NCI-H510A (cell line): ENCODE measurements around the gene MYO7B.

Experiments
- DNase-seq: peaks from one replicate; lab custom pipeline; 2025; lab: John Stamatoyannopoulos, UW

MYO7B gene

DNA sequence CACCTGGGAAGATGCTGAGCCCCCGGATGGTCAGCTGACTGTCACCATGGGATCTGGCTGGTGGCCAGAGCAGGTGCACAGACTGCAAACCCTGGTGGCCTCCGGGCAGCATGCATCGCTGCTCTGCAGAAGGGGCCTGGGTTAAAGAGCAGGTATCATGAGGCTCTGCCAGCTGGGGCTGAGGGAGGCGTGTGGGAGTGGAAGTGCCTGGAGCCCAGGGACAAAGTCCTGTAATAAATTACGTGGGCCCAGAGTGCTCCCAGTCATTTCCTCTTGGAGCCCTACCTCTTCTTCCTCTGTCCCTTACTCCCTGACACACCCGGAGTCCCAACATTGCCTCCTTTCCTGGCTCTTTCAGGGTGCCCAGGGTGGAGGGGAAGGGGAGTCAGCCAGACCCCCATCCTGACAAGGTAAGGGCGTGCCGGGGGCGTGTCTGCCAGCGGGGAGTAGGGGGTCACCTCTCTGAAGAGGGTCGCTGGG, at the start of gene MYO7B:
MYO7B (plus strand) TSS at position 262 of the 480 bp plus-strand sequence. CDS start 24,040 bp downstream, outside the sequence.
- peak; percentile 20 for DNase-seq

DNA sequence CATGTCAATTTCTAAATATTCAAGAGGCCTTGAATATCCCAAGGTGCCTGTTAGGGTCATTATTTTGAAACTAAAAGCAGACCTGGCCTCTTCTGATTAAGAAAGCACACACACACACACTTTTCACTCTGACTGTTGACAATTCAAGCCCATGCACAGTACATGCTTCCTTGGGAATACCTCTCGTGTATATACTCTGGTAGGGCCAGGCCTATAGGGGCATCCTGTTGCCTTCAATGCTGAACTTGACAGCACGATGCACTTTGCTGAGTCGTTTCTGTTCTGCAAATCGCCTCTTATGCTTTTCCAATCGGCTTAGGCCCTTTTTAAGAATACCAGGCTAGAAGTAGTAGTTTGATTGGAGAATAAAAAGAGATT, 49.8 kb upstream of the MYO7B start:
- no peak for DNase-seq

GRCh38 chr2:127486247-127487058, 49.0 kb upstream of the MYO7B start:
- DNase-seq, result no peak

DNA sequence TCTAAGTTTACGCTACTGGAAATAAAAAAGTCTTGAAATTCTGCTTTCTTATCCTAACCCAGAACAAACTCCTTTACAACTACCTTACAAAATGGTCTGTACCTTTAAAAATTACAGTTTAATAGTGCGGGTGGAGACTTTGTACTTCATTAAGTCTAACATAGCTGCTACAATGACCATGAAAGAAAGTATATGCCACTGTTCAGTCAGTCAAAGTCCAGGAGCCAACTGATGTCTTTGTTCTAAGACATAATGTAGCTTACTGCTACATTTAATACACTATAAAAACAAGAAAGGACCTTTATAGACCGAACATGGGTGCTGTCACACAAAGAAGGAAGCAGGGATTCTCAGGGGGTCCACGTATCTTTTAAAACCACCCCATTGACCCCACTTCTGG, 45.2 kb upstream of the MYO7B start:
- no peak for DNase-seq

- DNase-seq, result no peak
Measured at GRCh38 chr2:127498386-127498785, 37.1 kb upstream of the MYO7B start.

DNA sequence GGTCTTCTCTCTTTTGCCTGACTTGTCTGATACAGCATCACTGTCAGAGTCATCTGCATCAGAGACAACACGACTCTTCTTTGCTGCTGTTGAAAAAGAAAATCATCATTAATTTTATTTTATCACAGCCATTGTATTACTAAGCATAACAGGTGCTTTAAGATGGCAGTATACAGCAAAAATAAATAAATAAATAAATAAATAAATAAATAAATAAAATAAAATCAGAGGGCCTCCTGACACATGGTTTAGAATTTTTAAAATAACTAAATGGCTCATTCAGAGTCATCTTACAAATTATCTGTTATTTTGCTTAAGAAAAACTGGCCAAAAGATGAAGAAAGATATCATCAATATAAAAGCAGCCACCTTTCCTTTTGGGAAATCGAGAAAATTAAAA, 32.0 kb upstream of the MYO7B start:
- no peak for DNase-seq

- DNase-seq, result no peak
Measured at GRCh38 chr2:127504552-127505430, 30.7 kb upstream of the MYO7B start.

DNA sequence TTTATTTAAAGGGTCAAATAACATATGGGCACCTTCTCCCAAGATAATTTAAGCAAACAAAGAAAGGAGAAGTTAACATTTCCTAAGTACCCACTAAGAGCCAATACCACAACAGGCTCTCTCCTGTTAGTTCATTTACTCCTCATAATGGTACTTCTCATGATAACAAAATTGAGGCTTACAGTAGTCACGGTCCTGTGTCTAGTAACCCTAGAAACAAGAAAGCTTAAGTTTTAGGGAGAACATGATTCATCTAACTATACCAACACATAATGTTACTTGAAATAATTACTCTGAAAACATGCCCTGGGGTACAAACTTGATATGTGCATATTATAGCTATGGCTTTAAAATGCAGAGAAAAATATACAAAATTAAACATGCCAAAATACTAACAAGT, 29.0 kb upstream of the MYO7B start:
- no peak for DNase-seq

DNA sequence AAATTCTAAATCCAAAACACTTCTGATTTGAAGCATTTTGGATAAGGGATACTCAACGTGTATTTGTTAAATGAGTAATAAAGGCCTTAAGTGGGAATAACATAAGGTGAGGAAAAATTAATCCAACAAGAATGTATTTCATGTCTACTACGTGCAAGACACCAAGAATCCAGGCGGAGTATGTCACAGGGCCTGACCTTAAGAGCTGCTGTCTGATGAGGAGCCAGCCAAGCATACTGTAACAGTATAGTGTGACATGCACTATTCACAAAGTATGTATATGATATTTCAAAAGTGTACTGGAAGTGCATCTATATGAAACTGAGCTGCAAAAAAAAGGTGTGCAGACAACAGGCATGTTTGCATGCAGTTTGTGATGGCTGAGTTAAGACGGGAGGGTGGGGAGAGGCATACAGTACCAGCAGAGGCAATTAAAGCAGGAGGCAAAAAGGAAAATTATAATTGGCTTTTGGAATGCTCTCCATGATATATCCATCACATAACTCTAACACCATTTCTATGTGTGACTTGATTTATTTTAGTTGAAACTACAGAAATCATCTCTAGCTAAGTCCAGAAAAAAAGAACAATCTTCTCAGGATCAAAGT, 27.4 kb upstream of the MYO7B start:
- DNase-seq, result no peak

- DNase-seq, result no peak
Measured at GRCh38 chr2:127508631-127509034, 26.9 kb upstream of the MYO7B start.

- no peak for DNase-seq
Measured at GRCh38 chr2:127510073-127510472, 25.4 kb upstream of the MYO7B start.

DNA sequence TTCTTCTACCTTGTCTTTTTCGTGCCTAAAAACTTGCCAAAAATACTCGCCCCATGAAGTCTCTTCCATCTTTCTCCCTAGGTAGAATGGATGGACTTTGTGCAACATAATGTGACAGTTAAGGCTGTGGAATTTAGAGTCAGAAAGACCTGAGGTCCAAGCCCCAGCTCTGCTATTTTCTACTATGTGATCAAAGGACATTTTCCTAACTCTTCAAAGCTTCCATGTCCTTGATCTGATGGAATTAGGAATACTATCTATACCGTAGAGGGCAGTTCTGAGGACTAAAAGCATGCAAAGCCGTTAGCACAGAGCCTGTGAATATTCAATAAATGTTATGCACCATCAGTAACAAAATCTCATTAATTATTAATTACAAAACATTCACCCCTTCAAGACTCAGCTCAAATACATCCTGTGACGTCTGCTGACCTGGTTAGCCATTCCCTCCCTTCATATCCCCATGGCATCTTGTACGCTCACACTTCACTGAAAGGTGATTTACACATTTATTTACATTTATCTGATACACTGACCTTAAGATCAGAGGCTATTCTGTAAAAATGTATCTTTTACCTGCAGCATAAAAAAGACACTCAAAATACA, 24.3 kb upstream of the MYO7B start:
- DNase-seq, result no peak

GRCh38 chr2:127511917-127512316, 23.6 kb upstream of the MYO7B start:
- DNase-seq, result no peak

DNA sequence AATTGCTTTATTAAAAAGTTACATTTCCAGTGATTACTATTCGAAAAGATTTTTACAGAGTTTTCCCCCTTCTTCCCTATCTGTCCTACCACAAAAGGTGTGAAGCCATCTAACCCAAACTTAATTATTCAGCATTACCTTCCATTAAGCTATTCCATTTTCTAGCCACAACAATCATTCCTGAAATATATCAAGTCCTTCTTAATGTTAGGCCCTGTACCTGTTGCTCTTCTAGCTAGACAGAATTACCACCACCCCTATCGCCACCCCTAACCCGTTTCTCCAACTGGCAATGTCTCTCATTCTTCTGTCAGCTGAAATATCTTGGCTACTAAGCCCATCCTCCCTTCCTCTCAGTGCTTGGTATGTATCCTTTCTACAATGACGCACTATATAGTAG, 23.1 kb upstream of the MYO7B start:
- DNase-seq, result no peak

DNA sequence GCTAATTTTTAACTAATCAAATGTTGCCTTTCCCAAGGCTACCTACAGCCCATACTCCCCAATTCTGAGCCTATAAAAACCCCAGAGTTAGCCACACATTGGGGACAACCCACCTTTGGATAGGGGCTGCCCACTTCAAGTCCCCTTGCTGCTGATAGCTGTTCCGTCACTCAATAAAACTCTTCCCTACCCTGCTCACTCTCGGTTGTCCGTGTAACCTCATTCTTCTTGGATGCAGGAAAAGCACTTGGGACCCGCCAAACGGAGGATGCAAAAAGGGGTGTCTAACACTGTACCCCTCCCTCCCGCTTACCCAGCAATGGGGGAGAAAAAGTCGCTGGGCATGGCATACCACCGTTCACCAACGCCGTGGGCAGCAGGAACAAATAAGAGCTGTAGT, 21.4 kb upstream of the MYO7B start:
- no peak for DNase-seq

DNA sequence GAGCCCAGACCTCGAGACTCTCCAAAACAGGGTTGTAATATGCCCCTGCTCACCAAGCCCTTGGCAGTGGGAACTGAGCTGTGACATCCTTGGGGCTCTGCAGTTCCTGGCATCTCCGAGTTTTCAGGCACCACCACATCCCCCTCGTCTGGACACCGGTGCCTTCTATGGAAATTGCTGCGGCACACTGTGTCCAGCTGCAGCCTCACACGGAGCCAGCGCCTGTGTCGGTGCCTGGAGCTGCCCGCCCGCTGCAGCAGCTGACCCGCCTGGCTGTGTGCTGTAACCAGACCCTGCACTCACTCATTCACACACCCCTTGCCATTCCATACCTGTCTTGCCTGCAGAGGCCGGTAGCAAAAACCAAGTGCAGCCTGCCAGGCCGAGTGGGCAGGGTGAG, 21.0 kb upstream of the MYO7B start:
- DNase-seq, result no peak

- no peak for DNase-seq
Measured at GRCh38 chr2:127515383-127515915, 20.0 kb upstream of the MYO7B start.

DNA sequence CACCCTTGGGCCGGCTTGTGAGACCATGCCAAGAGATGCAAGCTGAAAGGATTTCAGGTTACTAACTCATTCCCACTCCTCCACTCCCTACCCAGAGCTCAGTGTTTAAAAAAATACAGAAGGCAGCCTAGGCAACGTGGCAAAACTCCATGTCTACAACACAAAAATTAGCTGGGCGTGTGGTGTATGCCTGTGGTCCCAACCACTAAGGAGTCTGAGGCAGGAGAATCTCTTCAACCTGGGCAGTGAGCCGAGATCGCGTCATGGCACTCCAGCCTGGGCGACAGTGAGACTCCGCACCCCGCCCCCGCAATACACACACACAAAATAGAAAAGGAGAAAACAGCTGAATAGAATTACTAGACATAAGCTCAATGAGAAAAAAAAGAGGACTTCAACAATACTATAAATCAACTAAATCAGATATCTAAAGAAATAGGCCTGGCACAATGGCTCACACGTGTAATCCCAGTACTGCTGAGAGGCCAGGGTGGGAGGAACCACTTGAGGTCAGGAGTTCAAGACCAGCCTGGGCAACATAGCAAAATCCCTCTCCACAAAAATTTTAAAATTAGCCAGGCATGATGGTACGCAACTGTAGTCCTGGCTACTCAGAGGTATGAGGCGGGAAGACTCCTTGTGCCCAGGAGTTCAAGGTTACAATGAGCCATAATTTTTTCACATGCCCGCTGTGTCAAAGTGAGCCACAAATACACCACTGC, 19.3 kb upstream of the MYO7B start:
- DNase-seq, result no peak

DNA sequence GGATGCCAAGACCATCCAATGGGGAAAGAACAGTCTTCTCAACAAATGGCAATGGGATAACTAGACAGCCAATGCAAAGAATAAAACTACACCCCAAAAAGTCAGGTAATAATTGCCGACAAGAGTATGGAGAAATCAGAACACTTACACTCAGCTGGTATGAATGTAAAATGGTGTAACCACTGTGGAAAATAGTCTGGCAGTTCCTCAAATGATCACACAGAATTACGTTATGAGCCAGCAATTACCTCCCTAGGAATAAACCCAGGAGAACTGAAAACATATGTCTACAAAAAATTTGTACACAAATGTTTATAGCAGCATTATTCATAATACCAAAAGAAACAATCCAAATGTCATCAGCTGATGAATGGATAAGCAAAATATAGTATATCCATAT, 18.0 kb upstream of the MYO7B start:
- no peak for DNase-seq

- DNase-seq, result no peak
Measured at GRCh38 chr2:127520424-127520823, 15.1 kb upstream of the MYO7B start.

DNA sequence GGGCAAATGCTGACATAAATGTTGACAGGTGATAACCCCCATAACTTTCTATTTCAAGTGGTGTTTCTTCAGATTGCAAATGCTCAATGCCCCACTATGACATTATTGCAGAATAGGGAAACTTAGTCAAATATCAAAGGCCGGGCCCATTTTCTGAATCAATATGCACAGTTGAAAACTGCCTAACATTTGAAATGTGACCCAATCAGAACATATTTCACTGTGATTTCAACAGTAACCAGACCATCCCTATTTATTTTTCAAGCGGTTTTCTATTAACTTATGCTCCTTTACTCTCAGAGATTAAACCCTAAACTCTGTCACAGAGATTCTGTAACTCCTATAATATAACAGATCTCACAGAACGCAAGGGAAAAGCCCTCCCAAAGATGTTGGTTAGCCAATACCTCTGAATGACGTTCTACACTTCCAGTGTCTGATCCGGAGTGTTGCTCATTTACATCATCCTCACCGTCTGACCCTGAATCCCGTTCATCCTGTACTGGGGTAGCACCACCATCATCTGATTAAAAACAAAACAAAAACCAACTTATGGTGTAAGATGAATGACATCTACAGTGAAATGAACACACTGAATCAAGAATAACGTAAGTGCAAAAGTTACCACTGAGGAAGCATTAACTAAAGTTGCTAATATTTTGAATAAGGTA, 12.1 kb upstream of the MYO7B start:
- no peak for DNase-seq
